GM21576 (cell line): ENCODE data around the gene IGF1R.

Experiments used
- ATAC-seq: cut with Tn5 transposase; IDR thresholded peaks from one replicate; pipeline ENCODE4 v1.9.1; 2021; ENCODE audit warnings: mild to moderate bottlenecking, moderate library complexity; ENCODE audit not compliant: unreplicated experiment

Gene IGF1R

DNA sequence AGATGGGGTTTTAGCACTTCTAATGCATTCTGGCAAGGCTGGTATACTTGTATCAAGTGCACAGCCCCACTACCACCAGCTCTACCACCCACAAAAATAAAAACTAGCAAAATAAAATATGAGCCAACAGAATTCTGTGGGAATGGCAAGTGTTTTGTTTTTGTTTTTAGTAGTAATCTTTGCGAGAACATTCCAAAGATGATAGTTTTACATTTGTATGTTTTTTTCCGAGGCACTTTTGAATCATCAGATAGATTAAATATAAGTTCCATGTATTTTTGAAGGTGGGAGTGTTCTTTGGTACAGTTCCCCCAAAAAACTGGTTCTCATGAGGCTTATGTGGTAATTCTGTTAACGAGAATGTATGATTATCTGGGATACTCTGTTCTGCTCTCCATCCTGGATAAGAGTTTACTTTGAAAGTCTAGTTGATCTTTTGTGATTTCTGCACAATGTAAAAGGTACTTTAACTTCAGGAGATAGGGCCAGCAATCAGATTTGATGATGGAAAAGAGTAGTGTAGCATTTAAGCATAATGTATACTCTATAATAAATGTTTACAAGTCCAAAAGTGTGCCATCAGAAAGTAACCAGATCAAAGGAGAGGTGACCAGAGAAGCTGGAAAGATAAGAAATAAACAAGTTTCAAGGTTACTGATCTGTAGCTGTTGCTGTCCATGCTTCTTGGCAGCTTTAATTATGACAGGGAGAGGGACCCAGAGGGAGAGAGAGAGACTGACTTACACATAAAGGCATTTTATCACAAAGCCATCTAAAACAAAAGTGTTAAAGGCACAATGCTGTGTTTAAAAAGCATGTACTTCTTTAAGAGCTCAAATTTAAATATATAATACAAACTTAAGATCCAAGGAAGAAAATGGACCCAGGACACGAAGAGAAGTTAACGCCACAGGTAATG, 228.4 kb downstream of the IGF1R start:
- no peak for ATAC-seq

DNA sequence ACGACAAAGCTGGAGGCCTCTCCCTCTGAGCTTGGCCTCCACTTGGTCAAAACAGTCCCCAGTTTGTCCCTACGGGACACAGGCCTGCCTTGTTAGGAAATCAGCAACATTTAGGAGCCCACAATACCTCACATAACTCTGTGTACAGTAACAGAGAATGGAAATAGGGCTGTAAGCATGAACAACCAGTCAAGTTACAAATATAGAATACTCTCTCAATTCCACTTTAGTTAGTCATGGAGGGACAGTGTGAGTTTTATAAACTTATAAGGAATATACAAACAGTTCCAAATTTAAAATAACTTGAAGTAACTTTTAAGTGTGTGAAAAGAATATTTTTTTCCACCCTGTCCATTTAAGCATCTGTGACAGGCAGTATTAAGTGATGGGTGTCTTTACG, 229.8 kb downstream of the IGF1R start:
- ATAC-seq: no peak

DNA sequence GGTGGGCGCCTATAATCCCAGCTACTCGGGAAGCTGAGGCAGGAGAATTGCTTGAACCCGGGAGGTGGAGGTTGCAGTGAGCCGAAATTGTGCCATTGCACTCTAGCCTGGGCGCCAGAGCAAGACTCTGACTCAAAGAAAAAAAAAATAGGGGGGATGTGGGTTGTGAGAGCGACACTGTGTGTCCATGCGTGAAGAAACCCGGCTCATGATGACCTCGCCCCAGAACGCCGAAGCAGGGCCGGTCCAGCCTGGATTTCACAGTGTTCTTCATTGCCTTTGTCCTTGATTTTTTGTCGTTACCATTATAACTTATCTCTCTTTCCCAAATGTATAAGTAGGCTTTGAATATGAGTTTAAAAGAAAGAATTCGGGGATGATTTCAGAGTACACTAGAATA, 230.5 kb downstream of the IGF1R start:
- ATAC-seq: no peak

DNA sequence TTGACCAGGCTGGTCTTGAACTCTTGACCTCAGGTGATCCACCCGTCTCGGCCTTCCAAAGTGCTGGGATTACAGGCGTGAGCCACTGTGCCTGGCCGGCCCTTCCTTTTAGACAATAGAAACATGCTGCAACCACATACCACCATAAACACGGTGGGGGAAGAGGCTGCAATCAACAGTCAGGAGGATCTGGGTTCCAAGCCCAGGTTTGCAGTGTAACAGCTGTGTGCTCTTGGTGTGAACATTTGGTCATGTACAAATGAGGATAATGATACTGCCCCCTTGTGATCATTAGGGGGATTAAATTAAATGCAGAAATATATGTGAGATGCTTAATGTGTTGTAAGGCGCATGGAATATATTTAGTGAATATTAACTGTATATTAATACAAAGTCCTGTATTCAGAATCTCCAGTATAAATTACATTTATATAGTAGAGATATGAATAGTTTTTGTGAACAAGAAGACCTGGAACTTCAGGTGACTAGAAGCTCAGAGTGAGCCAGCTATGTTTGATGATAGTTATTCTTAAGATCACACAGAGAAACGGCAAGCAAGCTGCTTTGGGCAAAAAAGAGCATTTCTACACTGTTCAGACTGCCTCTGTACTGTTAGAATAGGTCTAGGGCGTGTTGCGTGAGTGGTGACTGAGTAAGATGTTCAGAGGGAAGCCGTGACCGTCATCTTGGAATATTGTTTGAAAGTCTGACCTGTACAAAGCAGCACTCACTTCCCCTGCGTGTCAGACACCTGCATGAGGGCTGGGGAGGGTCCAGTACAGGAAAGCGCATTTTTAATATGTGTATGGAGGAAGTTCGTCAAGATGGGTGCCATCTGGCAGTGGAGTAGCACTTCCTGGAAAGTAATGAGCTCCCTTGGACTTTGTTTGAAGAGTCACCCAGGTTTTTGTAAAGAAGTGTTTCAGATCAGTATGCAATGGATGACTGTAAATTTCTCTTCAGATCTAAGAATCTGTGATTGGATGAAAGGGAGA, 233.5 kb downstream of the IGF1R start:
- ATAC-seq: no peak

DNA sequence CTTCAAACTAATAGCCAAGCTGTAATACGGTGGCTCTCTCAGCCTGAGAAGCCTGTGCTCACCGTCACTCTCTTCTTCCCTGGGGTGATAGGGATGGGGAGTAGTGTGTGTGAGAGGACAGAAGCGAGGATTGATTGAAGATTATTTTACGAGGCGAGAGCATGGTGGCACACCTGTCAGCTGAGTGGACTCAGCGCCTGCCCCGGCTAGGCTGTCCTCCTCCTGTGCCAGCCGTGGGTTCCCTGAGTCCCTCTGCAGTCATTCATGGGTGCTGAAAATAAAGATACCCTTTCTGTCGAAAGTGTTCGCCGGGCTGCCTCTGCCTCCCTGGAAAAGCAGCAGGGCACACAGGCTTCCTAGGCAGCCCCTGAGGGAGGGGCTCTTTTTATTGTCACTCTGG, 235.1 kb downstream of the IGF1R start:
- no peak for ATAC-seq

DNA sequence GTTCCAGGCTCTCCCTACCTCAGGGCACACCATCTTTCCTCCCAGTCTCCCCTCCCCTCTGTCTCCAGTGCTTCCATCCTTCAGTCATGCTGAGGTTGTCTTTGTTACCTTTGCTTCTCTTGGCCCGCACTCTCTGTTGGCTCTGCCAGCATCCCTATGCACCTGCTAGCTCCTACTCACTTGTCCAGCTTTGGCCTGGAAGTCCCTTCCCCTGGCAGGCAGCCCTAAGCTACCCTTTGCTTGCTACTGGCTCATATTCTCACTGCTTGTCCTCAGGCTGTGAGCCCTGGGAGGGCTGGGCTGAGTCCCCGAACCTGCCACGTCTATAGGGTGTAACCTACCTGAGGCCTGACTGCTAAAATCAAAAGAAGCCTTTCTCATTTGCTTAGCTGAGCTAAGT, 236.6 kb downstream of the IGF1R start:
- no peak for ATAC-seq

DNA sequence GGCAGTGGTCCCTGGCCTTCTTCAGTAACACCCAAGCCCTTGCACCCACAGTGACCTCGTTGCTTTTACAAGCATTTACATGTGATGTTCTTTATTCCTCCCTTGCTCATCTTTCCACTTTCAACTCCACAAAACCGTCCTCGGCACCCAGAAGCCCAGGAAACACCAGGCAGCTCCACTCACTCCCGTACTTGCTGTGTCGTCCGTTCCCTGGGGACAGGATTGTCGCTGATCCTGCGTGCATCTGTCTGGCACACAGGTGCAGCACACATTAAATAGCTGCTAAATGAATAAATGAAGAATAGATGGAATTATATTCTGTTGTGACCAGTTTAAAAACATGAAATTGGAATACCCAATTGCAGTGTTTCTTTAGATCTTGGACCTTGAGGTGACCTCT, 239.6 kb downstream of the IGF1R start:
- ATAC-seq: no peak

DNA sequence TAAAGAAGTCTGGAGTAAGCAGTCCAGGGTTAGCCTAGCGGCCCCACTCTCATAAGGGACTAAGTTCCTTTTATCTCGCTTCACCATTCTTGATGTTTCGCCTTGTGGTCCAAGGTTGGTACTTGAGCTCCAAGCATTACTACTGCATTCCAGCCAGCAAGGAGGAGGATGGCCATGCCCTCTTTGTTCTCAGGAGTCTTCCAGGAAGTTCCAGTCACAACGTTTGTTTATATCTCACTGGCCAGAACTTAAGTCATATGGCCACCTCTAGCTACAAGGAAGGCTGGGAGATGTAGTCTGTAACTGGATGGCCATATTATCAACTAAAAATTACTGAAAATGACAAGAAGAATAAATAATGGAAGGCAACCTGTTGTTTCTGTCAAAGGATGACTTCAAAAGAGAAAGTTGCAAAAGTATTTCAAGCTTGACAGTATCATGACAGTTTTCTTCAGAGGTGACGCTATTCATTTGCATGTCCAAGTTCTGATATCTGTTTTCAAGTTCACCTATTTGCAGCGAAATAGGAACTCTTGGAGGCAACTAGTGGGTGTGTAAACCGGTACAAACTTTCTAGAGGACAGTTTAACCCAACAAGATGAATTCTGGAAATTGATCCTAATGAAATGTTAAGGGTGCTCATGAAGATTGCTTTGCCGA, 240.6 kb downstream of the IGF1R start:
- no peak for ATAC-seq

DNA sequence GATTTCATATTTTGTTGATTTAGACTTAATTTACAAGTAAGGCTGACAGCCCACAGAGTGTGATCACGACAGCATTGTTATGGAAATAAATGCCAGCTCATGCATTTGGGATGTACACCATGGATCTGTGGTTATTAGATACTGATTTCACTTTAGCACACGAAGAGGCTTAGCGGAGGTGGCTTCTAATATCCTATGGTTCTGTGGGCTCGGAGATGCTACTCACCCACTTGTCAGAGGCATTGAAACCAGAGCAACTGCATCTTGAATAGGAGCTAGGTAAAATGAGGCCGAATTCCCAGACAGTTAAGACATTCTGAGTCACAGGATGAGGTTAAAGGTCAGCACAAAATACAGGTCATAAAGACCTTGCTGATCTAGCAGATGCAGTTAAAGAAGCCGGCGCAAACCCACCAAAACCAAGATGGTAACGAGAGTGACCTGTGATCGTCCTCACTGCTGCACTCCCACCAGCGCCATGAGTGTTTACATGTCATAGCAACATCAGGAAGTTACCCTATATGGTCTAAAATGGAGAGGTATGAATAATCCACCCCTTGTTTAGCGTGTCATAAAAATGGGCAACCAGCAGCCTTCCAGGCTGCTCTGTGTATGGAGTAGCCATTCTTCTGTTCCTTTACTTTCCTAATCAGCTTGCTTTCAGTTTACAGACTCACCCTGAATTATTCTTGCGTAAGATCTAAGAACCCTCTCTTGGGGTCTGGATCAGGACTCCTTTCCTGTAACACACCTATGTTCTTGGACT, 241.8 kb downstream of the IGF1R start:
- ATAC-seq: no peak

DNA sequence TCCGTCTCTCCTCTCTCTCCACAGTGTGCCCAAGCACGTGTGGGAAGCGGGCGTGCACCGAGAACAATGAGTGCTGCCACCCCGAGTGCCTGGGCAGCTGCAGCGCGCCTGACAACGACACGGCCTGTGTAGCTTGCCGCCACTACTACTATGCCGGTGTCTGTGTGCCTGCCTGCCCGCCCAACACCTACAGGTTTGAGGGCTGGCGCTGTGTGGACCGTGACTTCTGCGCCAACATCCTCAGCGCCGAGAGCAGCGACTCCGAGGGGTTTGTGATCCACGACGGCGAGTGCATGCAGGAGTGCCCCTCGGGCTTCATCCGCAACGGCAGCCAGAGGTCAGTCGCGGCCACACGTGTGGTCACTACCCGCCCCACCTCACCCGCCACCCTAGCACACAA, 243.0 kb downstream of the IGF1R start:
- no peak for ATAC-seq

DNA sequence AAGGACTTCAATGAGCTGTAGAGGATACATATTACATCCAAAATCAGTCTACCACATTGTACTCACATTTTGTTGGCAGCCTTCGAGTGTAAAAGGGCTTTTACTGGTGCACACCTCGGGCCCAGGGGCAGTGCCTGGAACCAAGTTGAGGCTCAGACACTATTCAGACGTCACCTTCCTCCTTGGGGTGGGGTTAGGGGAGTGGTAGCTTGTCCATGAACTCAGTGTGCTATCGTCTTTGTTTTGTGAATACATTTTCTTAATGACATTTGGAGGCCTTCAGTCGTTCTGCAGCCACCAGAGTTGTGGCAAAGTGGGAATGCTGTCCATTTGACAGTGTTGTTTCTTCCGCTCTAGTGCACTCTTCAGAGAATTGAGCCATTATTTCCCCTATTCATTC, 245.1 kb downstream of the IGF1R start:
- no peak for ATAC-seq

DNA sequence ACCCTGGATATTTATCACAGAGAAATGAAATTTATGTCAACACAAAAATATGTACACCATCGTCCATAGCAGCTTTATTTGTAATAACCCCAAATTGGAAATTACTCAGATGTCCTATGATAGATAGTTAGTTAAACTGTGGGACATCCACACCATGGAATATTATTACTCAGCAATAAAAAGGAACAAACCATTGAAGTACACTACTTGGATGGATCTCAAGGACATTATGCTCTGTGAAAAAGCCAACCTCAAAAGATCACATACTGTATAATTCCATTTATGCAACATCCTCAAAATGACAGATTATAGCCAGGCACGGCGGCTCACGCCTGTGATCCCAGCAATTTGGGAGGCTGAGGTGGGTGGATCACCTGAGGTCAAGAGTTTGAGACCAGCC, 246.0 kb downstream of the IGF1R start:
- ATAC-seq: no peak

DNA sequence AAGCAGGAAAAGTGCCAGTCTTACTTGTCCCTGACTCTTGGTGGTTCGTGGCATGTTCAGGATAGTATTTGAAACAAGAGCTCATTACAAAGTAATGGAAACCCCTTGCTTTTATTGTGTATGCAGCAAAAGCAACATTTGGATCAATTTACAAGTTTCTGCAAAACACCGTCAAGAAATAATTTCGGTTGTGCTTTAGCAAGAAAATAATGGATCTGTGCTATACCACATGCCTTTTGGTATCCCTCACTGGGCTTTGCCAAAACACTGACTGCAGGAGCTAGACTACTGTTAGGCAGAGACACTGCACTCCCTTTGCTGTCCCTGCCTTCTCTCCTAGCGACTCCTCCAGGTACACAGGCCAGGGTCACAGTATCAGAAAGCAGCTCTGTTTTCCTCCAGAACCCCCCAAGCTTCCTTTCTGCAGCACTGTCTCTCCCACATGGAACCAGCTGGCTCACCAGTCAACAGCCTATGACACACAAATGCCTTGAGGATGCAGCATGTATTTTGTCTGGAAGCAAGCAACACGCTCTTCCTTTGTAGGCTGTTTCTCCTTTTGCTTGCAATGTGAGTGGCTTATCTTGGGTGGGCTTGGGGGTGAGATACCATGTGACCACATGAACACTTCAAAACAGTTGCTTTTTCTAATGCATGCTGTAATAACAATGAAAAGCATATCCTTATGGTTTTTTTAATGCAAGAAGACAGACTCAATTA, 247.8 kb downstream of the IGF1R start:
- ATAC-seq: no peak

DNA sequence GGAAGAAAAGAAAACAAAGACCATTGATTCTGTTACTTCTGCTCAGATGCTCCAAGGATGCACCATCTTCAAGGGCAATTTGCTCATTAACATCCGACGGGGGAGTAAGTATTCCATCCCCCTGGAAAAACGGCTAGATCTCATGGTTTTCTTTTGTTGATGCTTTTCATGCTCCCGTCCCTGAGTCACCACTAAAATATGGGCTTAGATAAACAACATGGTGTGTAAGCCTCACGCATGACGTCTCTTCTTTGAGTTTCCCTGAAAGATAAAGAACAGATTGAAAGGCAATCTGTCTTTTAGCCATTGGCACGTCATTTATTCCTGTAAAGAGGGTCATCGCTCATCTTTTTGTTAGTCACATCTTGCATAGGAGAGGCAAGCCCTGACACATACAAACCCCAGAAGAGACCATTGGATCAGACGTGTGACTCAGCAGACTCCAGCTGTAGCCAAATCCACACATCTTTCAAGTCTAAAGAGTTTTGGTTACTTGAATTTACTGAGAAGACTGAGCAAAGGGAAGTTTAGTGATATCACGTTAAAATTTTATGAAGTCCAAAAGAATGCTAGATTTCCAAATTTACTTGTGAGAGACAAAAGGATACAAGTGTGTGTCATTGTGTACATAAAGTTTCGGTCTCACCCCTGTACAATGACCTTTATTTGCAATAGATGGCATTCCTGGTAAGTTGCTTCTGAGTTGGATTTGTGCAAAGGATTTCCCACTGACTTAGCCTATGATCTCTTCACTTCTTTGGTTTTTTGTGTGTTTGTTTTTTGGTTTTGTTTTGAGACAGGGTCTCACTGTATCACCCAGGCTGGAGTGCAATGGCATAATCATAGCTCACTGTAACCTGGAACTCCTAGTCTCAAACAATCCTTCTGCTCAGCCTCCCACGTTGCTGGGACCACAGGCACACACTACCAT, 248.7 kb downstream of the IGF1R start:
- no peak for ATAC-seq

DNA sequence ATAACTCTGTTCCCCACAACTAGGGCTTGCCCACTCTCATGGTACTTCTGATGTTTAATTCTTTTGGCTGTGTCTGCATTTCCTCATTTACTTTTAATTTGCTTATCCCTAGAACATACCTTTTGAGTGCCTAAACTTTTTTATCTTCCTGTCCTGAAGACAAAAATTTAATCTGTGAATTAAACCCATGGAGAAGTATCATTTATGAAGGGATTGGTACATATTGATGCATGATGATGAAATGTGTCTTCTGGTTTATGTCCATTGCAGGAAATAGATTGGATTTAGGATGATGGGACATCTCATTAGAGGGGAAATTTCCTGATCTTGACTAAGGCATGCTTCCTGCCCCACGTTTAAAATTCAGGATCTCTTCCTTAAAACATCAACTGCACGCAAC, 249.8 kb downstream of the IGF1R start:
- no peak for ATAC-seq

DNA sequence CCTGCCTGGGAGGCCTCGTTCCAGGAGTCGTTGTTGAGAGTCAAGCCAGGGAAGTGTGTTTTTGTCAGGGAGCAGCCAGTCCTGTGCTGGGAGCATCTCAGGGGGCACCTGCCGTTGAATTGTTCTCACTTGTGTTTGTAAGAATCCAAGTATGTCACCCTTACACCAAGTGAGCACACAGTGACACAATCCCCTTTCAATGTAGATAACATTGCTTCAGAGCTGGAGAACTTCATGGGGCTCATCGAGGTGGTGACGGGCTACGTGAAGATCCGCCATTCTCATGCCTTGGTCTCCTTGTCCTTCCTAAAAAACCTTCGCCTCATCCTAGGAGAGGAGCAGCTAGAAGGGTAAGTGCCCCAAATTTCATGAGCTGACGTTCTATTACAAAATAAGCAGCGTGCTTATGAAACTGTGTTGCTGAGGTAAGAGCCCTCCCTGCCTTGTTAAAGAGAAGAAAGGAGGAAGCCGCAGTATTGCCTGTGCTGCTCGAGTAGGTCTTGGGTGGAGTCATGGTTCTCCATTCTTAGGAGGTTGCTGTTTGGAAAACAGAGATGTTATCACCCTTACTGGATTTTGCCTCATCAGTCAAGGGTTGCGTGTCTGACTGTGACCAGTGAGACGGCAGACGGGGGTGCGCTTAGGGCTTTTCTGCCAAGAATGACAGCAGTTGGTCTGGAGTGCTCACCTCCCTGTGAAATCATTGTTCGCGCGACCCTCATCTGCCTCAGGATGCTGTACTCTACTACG, 251.1 kb downstream of the IGF1R start:
- ATAC-seq: no peak

DNA sequence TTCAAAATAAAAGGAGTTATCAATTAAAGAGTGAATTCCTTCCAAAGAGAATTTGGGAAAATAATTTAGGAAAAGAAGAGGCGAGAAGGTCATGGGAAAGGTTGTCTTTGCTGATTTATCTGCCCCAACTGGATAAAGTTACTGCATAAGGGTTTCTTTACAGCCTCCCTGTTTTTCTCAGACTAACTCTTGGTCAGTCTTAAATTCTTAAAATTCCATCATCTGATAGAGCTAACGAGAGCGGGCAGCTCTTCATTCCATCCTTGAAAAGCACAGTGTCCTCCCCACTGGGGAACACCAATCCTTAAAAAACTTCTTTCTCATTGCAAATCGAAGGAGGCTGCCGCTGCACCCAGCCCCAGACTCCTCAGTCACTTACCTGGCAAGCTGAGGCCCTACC, 252.0 kb downstream of the IGF1R start:
- ATAC-seq: no peak

DNA sequence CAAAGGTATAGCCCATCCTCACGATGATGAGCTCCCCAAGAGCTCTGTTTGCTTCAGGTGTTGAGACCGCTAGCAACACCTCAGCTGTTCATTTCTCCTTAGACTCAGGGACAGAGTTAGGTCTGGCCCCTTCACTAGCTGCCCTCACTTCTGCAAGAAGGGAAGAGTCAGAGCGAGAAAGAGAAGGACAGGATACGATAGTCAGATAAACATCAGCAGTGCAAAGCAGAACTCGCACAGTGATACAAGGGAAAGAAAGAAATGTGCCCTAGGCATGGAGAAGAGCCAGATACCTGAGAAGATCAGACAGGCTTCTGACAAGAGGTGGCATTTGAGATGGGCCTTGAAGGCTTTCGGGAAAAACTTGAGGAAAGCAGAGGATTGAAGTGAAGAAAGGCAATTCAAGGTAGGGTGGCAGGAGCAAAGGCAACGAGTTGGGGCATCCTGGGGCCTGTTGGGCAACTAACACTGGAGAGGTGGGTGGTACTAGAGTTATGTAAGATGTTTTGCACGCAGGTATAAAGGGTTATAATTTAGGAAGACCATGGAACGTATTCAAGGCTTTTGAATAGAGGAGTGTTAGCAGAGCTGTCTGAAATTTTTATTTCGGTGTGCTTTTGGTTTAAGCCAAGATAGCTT, 253.2 kb downstream of the IGF1R start:
- no peak for ATAC-seq
